ENCODE data around the gene RNF220.

GRCh38 chr1:44685218-44685617, 280.2 kb downstream of the RNF220 start:
- TF ChIP-seq CTCF (IDR thresholded peaks at IDR 0.05) (no peak), POLR2A (IDR thresholded peaks at IDR 0.05) (no peak)

Measured in body of pancreas (tissue), 4 donors.